HCT116 (cell line): Measurements from ENCODE around the gene DIPK1A.

Experiments used
- EZH2 ChIP-seq: fragments of 200-600 bp; sonication (generic); IDR thresholded peaks from 2 replicates; pipeline ENCODE4 v1.6.1; 2017; ENCODE audit warnings: antibody characterized with exemption, mixed run types
- EZH2phosphoT487 ChIP-seq: fragments of 200-600 bp; IDR thresholded peaks from 2 replicates; pipeline ENCODE4 v1.6.1; 2018; ENCODE audit warnings: antibody characterized with exemption, borderline replicate concordance
- JUND ChIP-seq: IDR thresholded peaks from 2 replicates; pipeline ENCODE4 v1.6.1; 2012
- ZNF274 ChIP-seq: fragments of 200-500 bp; sonication (Bioruptor generic); IDR thresholded peaks from 2 replicates; pipeline ENCODE4 v1.6.1; 2014; ENCODE audit warnings: mild to moderate bottlenecking, low read depth, low read length, inconsistent platforms
- TF ChIP-seq, protein P1 (sequence below), 3 experiments: fragments of 200-600 bp in 1 of 3; sonication (generic) in 1 of 3; IDR thresholded peaks in 2 of 3; conservative IDR thresholded peaks in 1 of 3; 2 replicates each; pipeline ENCODE4 v1.5.1; 2012 to 2017; ENCODE audit warnings: low read depth in 2 of 3, low read length in 2 of 3, antibody characterized with exemption in 1 of 3, borderline replicate concordance in 1 of 3, control low read depth in 1 of 3, mild to moderate bottlenecking in 1 of 3, mixed read lengths in 1 of 3, mixed run types in 1 of 3, moderate library complexity in 1 of 3; ENCODE audit not compliant: insufficient read depth in 1 of 3
- TF ChIP-seq, protein P2 (sequence below): IDR thresholded peaks from 2 replicates; pipeline ENCODE4 v1.6.1; 2011; ENCODE audit warnings: mild to moderate bottlenecking, low read length, moderate library complexity; ENCODE audit not compliant: insufficient replicate concordance; ENCODE audit errors: extremely low read depth
- TF ChIP-seq, protein P3 (sequence below): IDR thresholded peaks from 2 replicates; pipeline ENCODE4 v1.6.1; 2012

DNA sequence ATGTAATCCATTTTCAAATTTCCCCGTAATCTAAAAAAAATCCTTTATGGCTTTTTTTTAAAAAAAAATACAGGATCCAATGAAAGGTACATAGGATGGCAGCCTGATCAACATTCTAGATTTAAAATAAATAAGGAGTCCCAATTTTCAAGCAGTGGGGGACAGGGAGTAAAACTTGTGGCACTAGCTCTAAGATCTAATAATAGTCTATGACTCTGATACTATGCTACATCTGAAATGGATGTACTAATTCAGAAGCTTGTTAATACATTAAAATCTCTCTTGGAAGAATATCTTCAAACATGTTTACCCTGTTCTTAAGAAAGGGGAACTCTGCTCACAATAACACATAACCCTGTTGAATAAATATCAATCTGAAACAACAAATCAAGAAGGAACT lies 8.5 kb downstream of the DIPK1A start:
- TF ChIP-seq, protein P1, sequence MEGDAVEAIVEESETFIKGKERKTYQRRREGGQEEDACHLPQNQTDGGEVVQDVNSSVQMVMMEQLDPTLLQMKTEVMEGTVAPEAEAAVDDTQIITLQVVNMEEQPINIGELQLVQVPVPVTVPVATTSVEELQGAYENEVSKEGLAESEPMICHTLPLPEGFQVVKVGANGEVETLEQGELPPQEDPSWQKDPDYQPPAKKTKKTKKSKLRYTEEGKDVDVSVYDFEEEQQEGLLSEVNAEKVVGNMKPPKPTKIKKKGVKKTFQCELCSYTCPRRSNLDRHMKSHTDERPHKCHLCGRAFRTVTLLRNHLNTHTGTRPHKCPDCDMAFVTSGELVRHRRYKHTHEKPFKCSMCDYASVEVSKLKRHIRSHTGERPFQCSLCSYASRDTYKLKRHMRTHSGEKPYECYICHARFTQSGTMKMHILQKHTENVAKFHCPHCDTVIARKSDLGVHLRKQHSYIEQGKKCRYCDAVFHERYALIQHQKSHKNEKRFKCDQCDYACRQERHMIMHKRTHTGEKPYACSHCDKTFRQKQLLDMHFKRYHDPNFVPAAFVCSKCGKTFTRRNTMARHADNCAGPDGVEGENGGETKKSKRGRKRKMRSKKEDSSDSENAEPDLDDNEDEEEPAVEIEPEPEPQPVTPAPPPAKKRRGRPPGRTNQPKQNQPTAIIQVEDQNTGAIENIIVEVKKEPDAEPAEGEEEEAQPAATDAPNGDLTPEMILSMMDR (IDR thresholded peaks at IDR 0.05 in 2 of 3, conservative IDR thresholded peaks at IDR 0.05 in 1 of 3; ENCODE audit: borderline replicate concordance in 1 of 3, insufficient read depth in 1 of 3, low read depth in 2 of 3, low read length in 2 of 3), result no peak
- TF ChIP-seq, protein P2, sequence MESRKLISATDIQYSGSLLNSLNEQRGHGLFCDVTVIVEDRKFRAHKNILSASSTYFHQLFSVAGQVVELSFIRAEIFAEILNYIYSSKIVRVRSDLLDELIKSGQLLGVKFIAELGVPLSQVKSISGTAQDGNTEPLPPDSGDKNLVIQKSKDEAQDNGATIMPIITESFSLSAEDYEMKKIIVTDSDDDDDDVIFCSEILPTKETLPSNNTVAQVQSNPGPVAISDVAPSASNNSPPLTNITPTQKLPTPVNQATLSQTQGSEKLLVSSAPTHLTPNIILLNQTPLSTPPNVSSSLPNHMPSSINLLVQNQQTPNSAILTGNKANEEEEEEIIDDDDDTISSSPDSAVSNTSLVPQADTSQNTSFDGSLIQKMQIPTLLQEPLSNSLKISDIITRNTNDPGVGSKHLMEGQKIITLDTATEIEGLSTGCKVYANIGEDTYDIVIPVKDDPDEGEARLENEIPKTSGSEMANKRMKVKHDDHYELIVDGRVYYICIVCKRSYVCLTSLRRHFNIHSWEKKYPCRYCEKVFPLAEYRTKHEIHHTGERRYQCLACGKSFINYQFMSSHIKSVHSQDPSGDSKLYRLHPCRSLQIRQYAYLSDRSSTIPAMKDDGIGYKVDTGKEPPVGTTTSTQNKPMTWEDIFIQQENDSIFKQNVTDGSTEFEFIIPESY, result no peak
- TF ChIP-seq, protein P3, sequence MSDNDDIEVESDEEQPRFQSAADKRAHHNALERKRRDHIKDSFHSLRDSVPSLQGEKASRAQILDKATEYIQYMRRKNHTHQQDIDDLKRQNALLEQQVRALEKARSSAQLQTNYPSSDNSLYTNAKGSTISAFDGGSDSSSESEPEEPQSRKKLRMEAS, result no peak
- TF ChIP-seq JUND (no peak), EZH2phosphoT487 (no peak), ZNF274 (no peak), EZH2 (no peak)
